GM12891 (cell line): ENCODE data around the gene ANKRD34B.
"Not testable (repeated sequence)": the region's sequence is repeated elsewhere in the genome, so short reads cannot be mapped to it uniquely, and the experiment has no call there.

Experiments
- DNase-seq: peaks from one replicate; pipeline ENCODE4 v3.0.0; 2011; ENCODE audit warnings: low spot score; ENCODE audit not compliant: insufficient read length
- FAIRE-seq: peaks from 2 replicates; lab custom pipeline; 2011; peaks lifted over from hg19 to GRCh38; lab: Jason Lieb, UNC
- PAX5 ChIP-seq: IDR thresholded peaks from 2 replicates; pipeline ENCODE4 v1.6.1; 2011; ENCODE audit warnings: low read length, moderate library complexity, mild to moderate bottlenecking; ENCODE audit not compliant: insufficient read depth, severe bottlenecking
- POLR2A ChIP-seq: IDR thresholded peaks from 2 replicates; pipeline ENCODE4 v1.6.1; 2011; ENCODE audit warnings: low read depth, low read length, control low read depth
- POLR2AphosphoS5 ChIP-seq: IDR thresholded peaks from 2 replicates; pipeline ENCODE4 v1.6.1; 2011; ENCODE audit warnings: low read depth, low read length, control low read depth
- POU2F2 ChIP-seq: IDR thresholded peaks from 2 replicates; pipeline ENCODE4 v1.6.1; 2011; ENCODE audit warnings: low read depth, mild to moderate bottlenecking, control low read depth, low read length, moderate library complexity
- SPI1 ChIP-seq: IDR thresholded peaks from 2 replicates; pipeline ENCODE4 v1.6.1; 2011; ENCODE audit warnings: low read depth, low read length, control low read depth
- TAF1 ChIP-seq: IDR thresholded peaks from 2 replicates; pipeline ENCODE4 v1.6.1; 2011; ENCODE audit warnings: low read depth, low read length, control low read depth

ANKRD34B gene

DNA sequence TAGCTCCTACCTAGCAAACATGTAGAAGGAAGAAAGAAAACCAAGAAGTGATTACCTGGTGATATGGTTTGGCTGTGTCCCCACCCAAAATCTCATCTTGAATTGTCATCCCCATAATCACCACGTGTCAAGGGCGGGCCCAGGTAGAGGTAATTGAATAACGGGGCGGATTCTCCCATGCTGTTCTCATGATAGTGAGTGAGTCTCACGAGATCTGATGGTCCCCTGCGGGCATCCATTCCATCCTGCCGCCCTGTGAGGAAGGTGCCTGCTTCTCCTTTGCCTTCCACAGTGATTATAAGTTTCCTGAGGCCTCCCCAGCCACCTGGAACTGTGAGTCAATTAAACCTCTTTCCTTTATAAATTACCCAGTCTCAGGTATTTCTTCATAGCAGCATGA lies 27.4 kb upstream of the ANKRD34B start:
- TF ChIP-seq POU2F2, result no peak
- TF ChIP-seq POLR2A, result no peak
- no peak for TF ChIP-seq TAF1
- TF ChIP-seq PAX5, result no peak
- TF ChIP-seq SPI1, result no peak
- TF ChIP-seq POLR2AphosphoS5, result no peak
- FAIRE-seq (no peak), DNase-seq (no peak)

DNA sequence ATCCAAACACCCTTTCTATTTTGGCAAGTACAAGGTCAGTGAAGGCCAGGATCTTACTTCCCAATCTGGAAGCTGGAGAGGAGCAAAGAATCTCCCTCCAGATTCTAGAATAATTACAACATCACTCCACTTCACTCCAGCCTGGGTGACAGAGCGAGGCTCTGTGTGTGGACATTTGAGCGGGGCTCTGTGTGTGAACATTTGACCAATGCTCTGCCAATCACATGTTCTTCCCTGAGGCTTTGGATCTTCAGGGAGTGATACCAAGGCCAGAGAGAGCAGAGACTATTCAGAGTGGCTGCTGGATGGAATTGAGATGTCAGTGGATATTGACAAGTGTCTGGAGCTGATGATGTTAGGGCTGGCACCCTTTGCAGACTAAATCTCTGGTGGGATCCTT lies 24.7 kb upstream of the ANKRD34B start:
- TF ChIP-seq POLR2AphosphoS5 (no peak), POU2F2 (no peak), POLR2A (no peak), SPI1 (no peak), PAX5 (no peak), TAF1 (no peak)
- FAIRE-seq, result no peak
- DNase-seq, result no peak

DNA sequence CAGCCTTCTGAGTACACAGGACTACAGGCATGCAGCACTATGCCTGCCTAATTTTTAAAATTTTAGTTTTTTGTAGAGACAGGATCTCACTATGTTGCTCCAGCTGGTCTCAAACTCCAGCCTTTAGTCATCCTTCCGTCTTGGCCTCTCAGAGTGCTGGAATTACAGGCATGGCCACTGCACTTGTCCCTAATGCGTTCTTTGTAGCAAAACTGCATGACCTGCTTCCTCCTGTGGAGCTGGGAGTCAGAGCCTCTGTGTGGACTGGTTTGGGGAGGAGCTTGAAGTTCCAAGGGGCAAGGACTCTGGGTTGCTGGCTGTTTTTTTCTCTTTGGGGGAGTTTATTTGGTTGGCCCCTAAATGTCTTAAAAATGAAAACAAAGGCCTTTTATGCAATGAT lies 22.7 kb upstream of the ANKRD34B start:
- DNase-seq (no peak), FAIRE-seq (no peak)
- TF ChIP-seq POU2F2, result no peak
- TF ChIP-seq PAX5, result no peak
- TF ChIP-seq POLR2AphosphoS5, result no peak
- no peak for TF ChIP-seq POLR2A
- TF ChIP-seq SPI1, result no peak
- no peak for TF ChIP-seq TAF1

DNA sequence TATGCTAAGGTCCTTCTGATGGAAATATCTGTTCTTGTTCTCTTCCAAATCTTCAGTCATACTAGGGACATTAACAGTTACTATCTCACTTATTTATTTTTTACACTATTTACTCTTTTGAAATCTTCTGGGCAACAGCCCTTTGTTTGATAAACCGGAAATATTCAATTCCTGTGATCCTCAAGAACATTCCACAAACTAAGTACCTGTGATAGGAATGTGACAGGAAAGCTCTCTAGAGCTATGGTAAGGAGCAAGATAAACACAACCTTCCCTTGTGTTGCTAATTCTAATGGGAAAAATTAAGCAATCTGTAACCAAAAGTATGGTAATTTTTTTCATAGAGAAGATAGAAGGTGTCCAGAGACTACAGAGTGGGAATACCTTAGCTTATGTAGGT lies 22.0 kb upstream of the ANKRD34B start:
- TF ChIP-seq POLR2A (no peak), TAF1 (no peak), POU2F2 (no peak), PAX5 (no peak), POLR2AphosphoS5 (no peak), SPI1 (no peak)
- FAIRE-seq, result no peak
- DNase-seq, result no peak

DNA sequence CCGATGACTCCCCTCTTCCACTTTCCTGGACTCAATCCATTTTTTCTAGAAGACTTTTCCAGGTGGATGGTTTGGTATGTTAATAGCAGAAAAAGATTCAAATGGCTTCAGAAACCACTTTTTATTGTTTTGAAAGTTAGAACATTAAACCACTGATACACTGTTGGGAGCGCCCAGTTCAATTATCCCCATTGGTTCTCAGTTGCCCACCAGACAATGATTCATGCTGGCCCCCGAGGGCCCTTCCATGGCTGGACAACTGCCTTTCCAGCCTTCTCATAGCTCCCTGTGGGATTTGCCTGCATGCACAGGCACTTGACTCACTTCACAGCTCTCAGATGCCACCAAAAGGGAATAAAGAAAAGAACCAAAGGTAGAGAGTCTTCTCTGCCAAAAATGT lies 21.3 kb upstream of the ANKRD34B start:
- TF ChIP-seq TAF1 (no peak), POLR2AphosphoS5 (no peak), POLR2A (no peak), SPI1 (no peak), PAX5 (no peak), POU2F2 (no peak)
- DNase-seq, result no peak
- FAIRE-seq, result no peak

DNA sequence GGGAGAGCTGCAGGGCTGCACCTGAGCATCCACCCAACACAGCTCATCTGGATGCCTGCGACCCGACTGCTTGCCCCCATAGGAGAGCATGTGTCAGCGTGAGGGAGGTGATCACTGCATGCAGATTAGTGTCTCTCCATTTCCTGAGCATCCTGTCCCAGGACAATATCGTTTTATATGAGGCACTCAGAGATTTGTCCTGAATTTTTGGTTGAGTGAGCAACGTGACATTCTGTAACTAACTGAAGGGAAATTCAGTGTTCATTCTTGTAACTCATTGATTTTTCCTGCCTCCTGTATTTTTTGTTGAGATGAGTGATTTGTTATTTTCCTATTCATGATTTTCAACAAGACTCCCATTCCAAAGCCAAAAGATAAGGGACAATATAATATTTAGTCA lies 20.7 kb upstream of the ANKRD34B start:
- DNase-seq, result no peak
- FAIRE-seq, result no peak
- TF ChIP-seq POLR2A, result no peak
- TF ChIP-seq POLR2AphosphoS5, result no peak
- no peak for TF ChIP-seq POU2F2
- no peak for TF ChIP-seq TAF1
- no peak for TF ChIP-seq PAX5
- no peak for TF ChIP-seq SPI1

DNA sequence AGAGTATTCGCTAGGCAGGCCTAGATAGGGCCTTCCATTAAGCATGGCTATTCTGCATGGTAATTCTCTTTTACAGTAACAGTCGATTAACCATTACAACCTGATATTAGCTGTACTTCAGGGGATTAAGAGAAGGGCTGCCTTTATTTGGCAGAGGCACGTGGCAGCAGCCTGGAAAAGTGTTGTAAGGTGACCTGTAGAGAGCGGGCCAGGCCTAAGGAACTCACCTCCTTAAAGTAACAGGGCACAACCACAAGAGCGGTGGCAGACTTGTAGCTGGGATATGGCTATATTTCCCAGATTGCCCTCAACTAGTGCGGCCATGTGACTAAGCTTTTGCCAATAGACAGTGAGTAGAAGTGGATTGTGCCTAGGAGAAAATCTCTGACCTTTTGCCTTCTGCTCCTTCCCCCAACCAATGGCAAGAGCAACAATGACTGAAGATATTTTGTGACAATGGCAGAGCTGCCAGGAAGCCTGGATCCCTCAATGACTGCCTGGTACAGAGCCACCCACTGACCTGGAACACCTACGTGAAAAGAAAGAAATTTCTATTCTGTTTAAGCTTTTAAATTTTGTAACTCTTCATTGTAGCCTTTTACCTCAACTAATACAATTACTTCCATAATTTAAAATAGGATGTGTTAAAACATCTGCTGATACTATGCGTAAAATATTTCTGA lies 18.9 kb upstream of the ANKRD34B start:
- no peak for TF ChIP-seq POLR2A
- TF ChIP-seq POLR2AphosphoS5, result no peak
- TF ChIP-seq POU2F2, result no peak
- TF ChIP-seq SPI1, result no peak
- TF ChIP-seq PAX5, result no peak
- TF ChIP-seq TAF1, result no peak
- FAIRE-seq, result no peak
- no peak for DNase-seq

DNA sequence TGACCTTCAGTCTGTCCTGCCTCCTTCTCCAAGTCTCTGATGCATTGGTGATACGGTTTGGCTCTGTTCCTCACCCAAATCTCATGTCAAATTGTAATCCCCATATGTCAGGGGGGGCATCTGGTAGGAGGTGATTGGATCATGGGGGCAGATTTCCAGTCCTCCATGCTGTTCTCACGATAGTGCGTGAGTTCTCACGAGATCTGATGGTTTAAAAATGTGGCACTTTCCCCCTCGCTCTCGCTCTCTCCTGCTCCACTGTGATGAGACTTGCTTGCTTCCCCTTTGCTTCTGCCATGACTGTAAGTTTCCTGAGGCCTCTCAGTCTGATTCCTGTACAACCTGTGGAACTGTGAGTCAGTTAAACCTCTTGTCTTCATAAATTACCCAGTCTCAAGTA lies 14.7 kb upstream of the ANKRD34B start:
- TF ChIP-seq POLR2A (no peak), PAX5 (no peak), SPI1 (no peak), POLR2AphosphoS5 (no peak), POU2F2 (no peak), TAF1 (no peak)
- DNase-seq (no peak), FAIRE-seq (no peak)

DNA sequence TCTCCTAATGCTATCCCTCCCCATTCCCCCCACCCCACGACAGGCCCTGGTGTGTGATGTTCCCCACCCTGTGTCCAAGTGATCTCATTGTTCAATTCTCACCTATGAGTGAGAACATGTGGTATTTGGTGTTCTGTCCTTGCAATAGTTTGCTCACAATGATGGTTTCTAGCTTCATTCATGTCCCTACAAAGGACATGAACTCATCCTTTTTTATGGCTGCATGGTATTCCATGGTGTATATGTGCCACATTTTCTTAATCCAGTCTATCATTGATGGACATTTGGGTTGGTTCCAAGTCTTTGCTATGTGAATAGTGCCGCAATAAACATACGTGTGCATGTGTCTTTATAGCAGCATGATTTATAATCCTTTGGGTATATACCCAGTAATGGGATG lies 10.2 kb upstream of the ANKRD34B start:
- not testable (repeated sequence) for DNase-seq, FAIRE-seq

DNA sequence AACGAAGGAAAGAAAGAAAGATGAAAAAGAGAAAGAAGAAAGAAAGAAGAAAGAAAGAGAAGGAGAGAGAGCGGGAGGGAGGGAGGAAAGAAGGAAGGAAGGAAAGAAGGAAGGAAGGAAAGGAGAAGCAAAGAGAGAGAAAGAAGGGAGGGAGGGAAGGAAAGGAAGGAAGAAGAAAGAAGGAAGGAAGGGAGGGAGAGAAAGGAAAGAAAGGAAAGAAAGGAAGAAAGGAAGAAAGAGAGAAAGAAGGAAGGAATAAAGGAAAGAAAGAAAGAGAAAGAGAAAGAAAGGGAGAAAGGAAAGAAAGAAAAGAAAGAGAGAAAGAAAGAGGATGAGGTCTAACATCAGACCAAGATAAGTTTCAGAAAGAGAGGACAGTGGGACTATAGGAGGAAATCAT lies 9.0 kb upstream of the ANKRD34B start:
- TF ChIP-seq POLR2AphosphoS5 (no peak), POU2F2 (no peak), TAF1 (no peak), SPI1 (no peak), PAX5 (no peak), POLR2A (no peak)
- FAIRE-seq (no peak), DNase-seq (no peak)
